Activated CD8-positive, alpha-beta memory T cell treated with anti-CD3 and anti-CD28 coated beads, Interleukin-2, amount 50 U/mL, for 1 hour (primary cell): ENCODE measurements around the gene IP6K1.
"Not testable (repeated sequence)": the region's sequence is repeated elsewhere in the genome, so short reads cannot be mapped to it uniquely, and the experiment has no call there.

Source experiments
- DNase-seq: peaks from one replicate; pipeline ENCODE4 v3.0.0-alpha.2; 2020; ENCODE audit errors: extremely low read depth

Gene IP6K1

GRCh38 chr3:49794431-49794830, 8.1 kb upstream of the IP6K1 start:
- no peak for DNase-seq

- DNase-seq = no peak
These were observed 7.2 kb upstream of the IP6K1 start for GRCh38 chr3:49793486-49794085.

GRCh38 chr3:49792371-49793150, 6.2 kb upstream of the IP6K1 start:
- no peak for DNase-seq

- DNase-seq = no peak
These were observed 5.2 kb upstream of the IP6K1 start for GRCh38 chr3:49791571-49791970.

DNA sequence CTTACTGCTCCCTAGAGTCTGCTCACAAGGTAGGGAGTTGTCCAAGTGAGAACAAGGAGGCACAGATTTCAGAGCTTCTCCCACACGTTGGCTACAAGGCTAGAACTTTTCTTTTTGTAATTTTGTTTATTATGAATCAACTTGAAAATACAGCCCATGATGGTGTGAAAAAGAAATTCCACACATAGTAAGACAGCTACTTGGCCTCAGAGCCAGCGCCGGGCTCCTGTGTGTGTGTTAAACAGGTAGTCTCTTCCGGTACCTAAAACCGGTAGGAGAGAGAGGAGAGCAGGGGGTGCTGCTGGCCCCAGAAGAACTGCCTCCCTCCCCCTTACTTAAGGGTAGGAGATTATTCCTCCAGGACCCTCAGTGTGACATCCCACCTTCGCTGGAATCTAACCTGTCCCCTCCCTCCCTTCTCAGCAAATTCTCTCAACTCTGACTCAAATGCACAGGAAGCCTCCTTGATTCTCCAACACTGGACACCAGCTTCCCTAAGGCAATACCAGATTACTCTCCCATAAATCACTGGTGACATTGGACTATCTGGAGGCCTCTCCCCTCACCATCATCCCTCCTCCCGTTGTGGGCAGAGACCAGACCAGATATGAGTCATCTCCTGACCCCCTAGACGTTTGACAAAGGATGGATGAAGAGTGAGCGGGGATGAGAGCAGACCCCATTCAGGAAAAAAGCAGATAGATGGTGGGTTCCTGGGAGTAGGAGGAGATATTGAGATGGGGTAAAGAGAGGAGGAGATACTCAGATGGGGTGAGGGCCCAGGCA, 4.5 kb upstream of the IP6K1 start:
- DNase-seq = no peak

GRCh38 chr3:49788056-49788455, 1.7 kb upstream of the IP6K1 start:
- no peak for DNase-seq

GRCh38 chr3:49787536-49787935, 1.2 kb upstream of the IP6K1 start:
- DNase-seq = no peak

DNA sequence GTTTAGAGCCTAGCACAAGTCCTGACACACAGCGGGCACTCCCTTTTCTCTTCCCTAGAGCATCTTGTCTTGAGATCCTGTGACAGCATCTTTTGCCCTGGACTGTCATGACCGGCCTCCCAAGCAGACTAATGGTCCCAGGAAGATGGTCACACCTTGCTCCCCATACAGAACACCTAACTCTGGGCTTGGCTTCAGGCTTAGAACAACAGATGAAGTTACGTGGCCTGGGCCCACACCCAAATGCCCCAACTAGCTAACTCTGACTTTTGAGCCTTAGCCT, 781 bp upstream of the IP6K1 start:
- DNase-seq = no peak

GRCh38 chr3:49785565-49786356, 581 bp downstream of the IP6K1 start:
- no peak for DNase-seq

GRCh38 chr3:49782277-49782676, 4.1 kb downstream of the IP6K1 start:
- not testable (repeated sequence) for DNase-seq

DNA sequence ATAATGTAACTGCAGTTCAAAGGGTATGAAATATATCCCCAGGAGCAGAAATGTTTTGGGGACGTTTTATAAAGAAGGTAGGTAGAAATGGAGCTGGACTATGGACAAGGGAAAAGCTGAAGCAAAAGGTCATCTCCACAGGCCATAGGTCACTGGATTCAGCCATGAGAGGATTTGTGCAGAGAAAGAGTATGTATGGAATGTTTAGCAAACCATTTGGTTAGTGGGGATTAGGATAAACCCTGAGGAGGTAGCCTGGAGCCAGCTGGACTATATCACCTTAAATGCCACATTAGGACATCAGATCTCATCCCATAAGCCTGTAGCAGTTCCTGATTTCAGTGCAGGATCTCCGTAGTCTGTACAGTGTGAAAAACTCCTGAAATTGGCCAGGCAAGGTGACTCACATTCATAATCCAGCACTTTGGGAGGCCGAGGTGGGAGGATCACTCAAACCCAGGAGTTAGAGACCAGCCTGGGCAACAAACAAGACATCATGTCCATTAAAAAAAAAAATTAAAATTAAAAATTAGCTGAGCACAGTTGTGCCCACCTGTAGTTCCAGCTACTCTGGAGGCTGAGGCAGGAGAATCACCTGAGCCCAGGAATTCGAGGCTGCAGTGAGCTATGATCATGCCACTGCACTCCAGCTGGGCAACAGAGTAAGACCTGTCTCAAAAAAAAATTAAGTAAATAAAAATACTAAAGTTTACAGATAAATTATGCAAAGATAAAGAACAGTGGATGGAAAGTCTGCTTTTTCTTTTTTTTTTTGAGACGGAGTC, 4.7 kb downstream of the IP6K1 start:
- no peak for DNase-seq

- not testable (repeated sequence) for DNase-seq
These were observed 5.4 kb downstream of the IP6K1 start for GRCh38 chr3:49780975-49781365.

GRCh38 chr3:49780080-49780974, 6.0 kb downstream of the IP6K1 start:
- no peak for DNase-seq

GRCh38 chr3:49779358-49780079, 6.8 kb downstream of the IP6K1 start:
- no peak for DNase-seq

DNA sequence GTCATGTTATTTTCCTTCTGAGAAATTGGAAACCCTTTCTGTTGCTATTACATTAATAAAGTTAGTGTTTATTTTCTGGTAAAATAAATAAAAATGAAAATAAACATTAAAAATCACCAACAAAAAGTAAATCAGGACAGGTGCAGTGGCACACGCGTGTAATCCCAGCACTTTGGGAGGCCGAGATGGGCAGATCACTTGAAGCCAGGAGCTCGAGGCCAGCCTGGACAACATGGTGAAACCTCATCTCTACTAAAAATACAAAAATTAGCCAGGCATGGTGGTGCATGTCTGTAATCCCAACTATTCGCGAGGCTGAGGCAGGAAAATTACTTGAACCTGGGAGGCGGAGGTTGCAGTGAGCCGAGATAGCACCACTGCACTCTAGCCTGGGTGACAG, 10.2 kb downstream of the IP6K1 start:
- not testable (repeated sequence) for DNase-seq

GRCh38 chr3:49775538-49775937, 10.8 kb downstream of the IP6K1 start:
- no peak for DNase-seq

- DNase-seq = no peak
These were observed 13.6 kb downstream of the IP6K1 start for GRCh38 chr3:49772703-49773102.

DNA sequence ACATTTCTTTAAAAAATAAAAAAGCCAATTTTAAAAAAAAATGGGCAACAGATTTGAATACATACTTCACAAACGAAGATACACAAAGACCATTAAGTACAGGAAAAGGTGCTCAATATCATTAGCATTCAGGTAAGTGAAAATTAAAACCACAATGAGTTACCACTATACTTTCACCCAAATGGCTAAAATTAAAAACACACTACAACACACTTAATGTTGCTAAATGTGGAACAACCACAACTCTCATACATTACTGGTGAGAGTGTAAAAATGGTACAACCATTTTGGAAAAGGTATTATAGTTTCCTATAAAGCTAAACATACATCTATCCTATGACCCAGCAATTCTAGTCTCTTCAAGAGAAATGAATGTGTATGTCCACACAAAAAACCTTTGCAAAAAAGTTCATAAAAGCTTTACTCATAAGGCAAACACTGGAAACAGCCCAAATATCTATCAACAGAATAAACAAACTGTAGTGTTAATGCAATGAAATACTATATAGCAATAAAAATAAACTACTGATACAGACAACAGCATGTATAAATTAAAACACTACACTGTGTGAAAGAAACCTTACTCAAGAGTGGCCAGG, 14.9 kb downstream of the IP6K1 start:
- no peak for DNase-seq

- no peak for DNase-seq
These were observed 16.4 kb downstream of the IP6K1 start for GRCh38 chr3:49769926-49770325.
